Endothelial cell (in vitro differentiated cells): ENCODE data around the gene PRRG3. TPM values are rescaled to one million over a fixed set of nuclear protein-coding genes. Genes with fewer than 3 reads are reported as not detected.

Experiments
- DNase-seq: peaks from one replicate; pipeline ENCODE4 v3.0.0; 2021; ENCODE audit warnings: low spot score
- H3K27ac Mint-ChIP-seq: one replicate; pipeline ENCODE4 v1.8.0; 2021; ENCODE audit warnings: mixed read lengths, inconsistent platforms; ENCODE audit not compliant: unreplicated experiment
- H3K27me3 Mint-ChIP-seq: one replicate; pipeline ENCODE4 v1.8.0; 2021; ENCODE audit warnings: mild to moderate bottlenecking, moderate library complexity, mixed read lengths, inconsistent platforms; ENCODE audit not compliant: unreplicated experiment
- H3K36me3 Mint-ChIP-seq: one replicate; pipeline ENCODE4 v1.8.0; 2021; ENCODE audit warnings: mild to moderate bottlenecking, low read depth, mixed read lengths, inconsistent platforms; ENCODE audit not compliant: unreplicated experiment
- H3K4me1 Mint-ChIP-seq: one replicate; pipeline ENCODE4 v1.8.0; 2021; ENCODE audit warnings: mild to moderate bottlenecking, mixed read lengths, inconsistent platforms; ENCODE audit not compliant: unreplicated experiment
- H3K4me3 Mint-ChIP-seq: one replicate; pipeline ENCODE4 v1.8.0; 2021; ENCODE audit warnings: mild to moderate bottlenecking, mixed read lengths, inconsistent platforms; ENCODE audit not compliant: unreplicated experiment
- H3K9me3 Mint-ChIP-seq: one replicate; pipeline ENCODE4 v1.8.0; 2021; ENCODE audit warnings: mixed read lengths, inconsistent platforms; ENCODE audit not compliant: unreplicated experiment
- CTCF ChIP-seq: fragments of 200-600 bp; sonication (generic); IDR thresholded peaks from one replicate; pipeline ENCODE4 v1.5.0; 2021; ENCODE audit warnings: antibody characterized with exemption; ENCODE audit not compliant: unreplicated experiment
- total RNA-seq: library from RNA; stranded (reverse); fragmentation: NEBNext Ultra II Directional; extraction: Animal tissue kit (Norgen Biotek cat#: 25700); gene quantifications from one replicate; pipeline ENCODE4 v1.2.1, GENCODE V29; 2021; ENCODE audit not compliant: unreplicated experiment

Gene PRRG3
- total RNA-seq, 1 donor from 2014 or later: 3.7 TPM

DNA sequence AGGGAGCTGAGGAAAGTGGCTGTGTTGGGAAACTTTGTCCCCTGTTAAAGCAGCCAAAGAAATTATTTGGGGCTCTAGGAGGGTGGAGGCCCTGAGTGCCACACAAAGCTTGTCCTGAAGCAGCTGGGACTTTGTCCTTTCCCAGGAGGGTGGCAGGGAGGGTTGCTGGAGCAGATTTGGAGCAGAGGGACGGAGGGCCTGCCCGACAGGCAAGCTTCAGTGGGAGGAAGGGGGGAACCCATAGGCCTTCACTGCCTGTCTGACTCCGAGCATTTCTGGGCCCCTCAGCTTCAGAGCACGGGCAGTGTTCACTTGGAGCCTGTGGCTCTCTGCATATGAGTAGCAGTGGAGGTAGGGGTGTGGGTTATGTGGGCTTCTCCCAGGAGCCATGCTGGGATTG lies 32.1 kb downstream of the PRRG3 start:
- no peak for TF ChIP-seq CTCF
- no peak for DNase-seq
- H3K36me3 Mint-ChIP-seq: no peaks in the 10 kb centered on the region
- peaks cover 2% of the 10 kb centered on the region for H3K27me3 Mint-ChIP-seq
- no peak overlapping the region for H3K4me3 Mint-ChIP-seq
- H3K9me3 Mint-ChIP-seq: no peaks in the 10 kb centered on the region
- H3K27ac Mint-ChIP-seq: no peak overlapping the region
- H3K4me1 Mint-ChIP-seq: peaks cover 15% of the 10 kb centered on the region

DNA sequence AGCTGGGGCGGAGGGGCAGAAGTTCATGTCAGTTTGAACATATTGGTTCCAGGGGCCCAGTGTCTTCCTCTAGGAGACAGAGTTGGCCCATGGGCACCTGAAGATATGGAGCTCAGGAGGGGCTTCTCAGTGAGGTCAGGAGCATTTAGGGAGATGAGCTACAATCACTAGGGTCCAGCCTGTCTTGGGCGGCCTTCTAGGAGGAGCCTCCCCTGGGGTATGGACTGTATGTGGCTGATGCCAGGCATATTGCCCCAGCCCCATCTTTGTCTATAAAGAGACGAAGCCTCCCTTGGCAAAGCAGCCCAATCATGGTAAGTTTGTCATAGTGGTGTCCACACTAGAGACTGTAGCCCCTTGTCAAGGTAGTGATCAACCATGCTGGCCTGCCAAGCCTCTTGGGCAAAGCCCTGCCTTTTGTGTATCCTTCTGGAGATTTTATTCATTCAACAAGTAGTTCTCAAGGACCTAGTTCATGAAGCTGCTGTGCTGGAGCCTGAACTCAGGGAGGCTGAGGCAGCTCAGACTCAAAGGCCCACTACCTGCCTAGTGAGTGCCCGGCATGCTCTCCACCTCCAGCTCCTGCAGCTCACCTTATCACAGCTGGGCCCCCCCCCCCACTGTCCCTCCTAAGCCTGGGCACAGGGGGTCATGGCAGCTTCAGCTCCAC lies 33.9 kb downstream of the PRRG3 start:
- no peaks in the 10 kb centered on the region for H3K9me3 Mint-ChIP-seq
- no peak for TF ChIP-seq CTCF
- H3K36me3 Mint-ChIP-seq: no peaks in the 10 kb centered on the region
- H3K4me3 Mint-ChIP-seq: no peak overlapping the region
- no peak for DNase-seq
- no peak overlapping the region for H3K27ac Mint-ChIP-seq
- H3K27me3 Mint-ChIP-seq: peaks cover 2% of the 10 kb centered on the region
- H3K4me1 Mint-ChIP-seq: peaks cover 4% of the 10 kb centered on the region

DNA sequence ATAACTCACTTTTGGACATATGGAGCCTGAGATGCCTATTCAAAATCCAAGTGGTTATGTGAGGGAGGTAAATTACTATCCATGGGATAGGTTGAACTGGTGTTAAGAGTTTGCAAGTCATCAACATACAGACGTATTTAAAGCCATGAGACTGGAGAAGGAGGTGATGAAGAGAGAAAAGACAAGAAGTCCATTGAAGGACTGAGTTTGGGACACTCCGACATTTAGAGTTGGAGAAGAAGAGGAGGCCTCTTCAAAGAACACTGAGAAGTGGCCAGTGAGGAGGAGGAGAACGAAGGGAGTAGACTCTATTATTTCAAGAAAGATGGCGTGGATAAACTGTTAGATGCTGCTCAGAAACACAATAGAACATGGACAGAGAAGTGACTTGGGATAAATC lies 39.2 kb downstream of the PRRG3 start, which contains the start of gene CNGA2:
CNGA2 (plus strand) TSS at position 301 of the 400 bp plus-strand sequence. CDS start 3,738 bp downstream, outside the sequence.
- H3K27me3 Mint-ChIP-seq: no peaks in the 10 kb centered on the region
- H3K9me3 Mint-ChIP-seq: no peaks in the 10 kb centered on the region
- no peak within 1 kb of the TSS for H3K4me3 Mint-ChIP-seq
- H3K36me3 Mint-ChIP-seq: no peaks in the 10 kb centered on the region
- no peak for TF ChIP-seq CTCF
- no peak for DNase-seq
- no peak within 1 kb of the TSS for H3K27ac Mint-ChIP-seq
- H3K4me1 Mint-ChIP-seq: no peaks in the 10 kb centered on the region

DNA sequence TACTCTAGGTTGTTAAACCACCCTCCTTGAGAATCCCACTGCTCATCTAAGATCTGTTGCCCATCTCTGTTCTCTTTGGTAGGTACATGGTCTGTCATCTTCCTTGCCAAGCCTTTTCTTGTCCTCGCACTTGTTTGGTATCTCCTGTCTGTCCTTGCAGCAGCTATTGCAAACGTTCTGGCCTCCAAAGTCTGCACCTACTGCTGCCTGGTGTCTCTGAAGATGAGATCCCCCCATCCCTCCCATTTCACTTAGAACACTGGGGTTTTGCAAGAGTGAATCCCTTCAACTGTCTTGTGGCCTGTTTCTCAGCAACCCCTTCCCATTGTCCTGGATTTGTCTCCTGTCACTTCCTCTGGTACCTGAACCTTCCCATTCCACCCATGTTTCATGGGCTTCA lies 40.0 kb downstream of the PRRG3 start:
- TF ChIP-seq CTCF: no peak

GRCh38 chrX:151736685-151737084 lies 41.4 kb downstream of the PRRG3 start:
- no peaks in the 10 kb centered on the region for H3K9me3 Mint-ChIP-seq

More for the DNA sequence above, 40.0 kb downstream of the PRRG3 start:
- H3K27ac Mint-ChIP-seq: no peak overlapping the region
- DNase-seq: no peak
- H3K4me1 Mint-ChIP-seq: no peaks in the 10 kb centered on the region
- no peaks in the 10 kb centered on the region for H3K27me3 Mint-ChIP-seq
- no peaks in the 10 kb centered on the region for H3K36me3 Mint-ChIP-seq
- no peaks in the 10 kb centered on the region for H3K9me3 Mint-ChIP-seq
- no peak overlapping the region for H3K4me3 Mint-ChIP-seq

More at GRCh38 chrX:151736685-151737084, 41.4 kb downstream of the PRRG3 start:
- Mint-ChIP-seq H3K27ac (no peak overlapping the region), H3K36me3 (no peaks in the 10 kb centered on the region), H3K27me3 (no peaks in the 10 kb centered on the region), H3K4me1 (no peaks in the 10 kb centered on the region), H3K4me3 (no peak overlapping the region)
- no peak for TF ChIP-seq CTCF
- DNase-seq: no peak
